Body of pancreas (tissue), 4 donors: ENCODE data around the gene CD180. TPM values are rescaled to one million over a fixed set of nuclear protein-coding genes. Genes with fewer than 3 reads are reported as not detected.

Experiments used
- ATAC-seq: fragments of 150-250 bp; one replicate; pipeline ENCODE4 v1.9.1; 2016
- DNase-seq, 4 donors: peaks; one replicate each; pipeline ENCODE4 v3.0.0-alpha.2; 2019
- H3K27ac ChIP-seq, 4 donors: fragments of 200-600 bp; sonication (generic); 1 replicate in 3 of 4; 2 replicates in 1 of 4; pipeline versions ENCODE4 v1.5.1 to v1.6.1; 2016 to 2019; ENCODE audit warnings: mild to moderate bottlenecking in 1 of 4, mixed read lengths in 1 of 4, moderate library complexity in 1 of 4
- H3K27me3 ChIP-seq, 2 donors: fragments of 200-600 bp; sonication (generic); one replicate each; pipeline ENCODE4 v1.6.0; 2016; ENCODE audit warnings: mild to moderate bottlenecking in 1 of 2
- H3K36me3 ChIP-seq, 2 donors: fragments of 200-600 bp; sonication (generic); replicated peaks in 1 of 2; 2 replicates each; pipeline ENCODE4 v1.5.1; 2016; ENCODE audit warnings: low read depth in 2 of 2; ENCODE audit not compliant: insufficient read depth in 1 of 2
- H3K4me1 ChIP-seq: fragments of 200-600 bp; sonication (generic); one replicate; pipeline ENCODE4 v1.6.0; 2016
- H3K4me3 ChIP-seq, 2 donors: fragments of 200-600 bp; sonication (generic); 1 replicate in 1 of 2; 2 replicates in 1 of 2; pipeline ENCODE4 v1.5.1; 2016 to 2019
- H3K9me3 ChIP-seq, 3 donors: fragments of 200-600 bp; sonication (generic); 1 replicate in 2 of 3; 2 replicates in 1 of 3; pipeline ENCODE4 v1.5.1; 2016
- POLR2A ChIP-seq, 3 donors: fragments of 450-650 bp; IDR thresholded peaks; one replicate each; pipeline ENCODE4 v1.6.1; 2016; ENCODE audit warnings: antibody characterized with exemption in 3 of 3, mild to moderate bottlenecking in 2 of 3
- WGBS, 2 donors: methylation state at CpG; one replicate each; pipeline ENCODE4 v1.1.5; 2017; 5-methylcytosine and 5-hydroxymethylcytosine counted together
- intact Hi-C: fragments of 100-400 bp; cut with DNase I; formaldehyde crosslinking; loops from one replicate; pipeline ENCODE4 v1.15.1; 2023
- total RNA-seq, 2 donors: library from RNA; depleted of rRNA; stranded (reverse); fragments of >200 nt; gene quantifications; one replicate each; pipeline ENCODE4 v1.1.0, GENCODE V29; 2016
- TF ChIP-seq, protein P1 (sequence below), 7 experiments: fragments of 450-650 bp in 4 of 7; fragments of 200-600 bp in 3 of 7; sonication (generic) in 3 of 7; IDR thresholded peaks; one replicate each; pipeline ENCODE4 v1.5.1; 2016 to 2019; ENCODE audit warnings: antibody characterized with exemption in 7 of 7

CD180 gene
- total RNA-seq, 2 donors from 2014 or later, result 0.26 TPM; not detected in 1

- intact Hi-C loops, result loop anchor here (10.0 kb wide), 2 partner anchors 211 to 391 kb away; no protein-coding TSS in a partner anchor
- WGBS, 2 donors, result 66 to 73% methylated on average over 3 of the region's 3 CpGs
- DNase-seq (no peak), ATAC-seq (no peak)
- H3K36me3 ChIP-seq, result no peaks in the 10 kb centered on the region
- H3K9me3 ChIP-seq, result no peaks in the 10 kb centered on the region
- H3K4me3 ChIP-seq, result no peak overlapping the region
- H3K27me3 ChIP-seq, result no peaks in the 10 kb centered on the region
- H3K27ac ChIP-seq, result no peak overlapping the region
- TF ChIP-seq, protein P1, sequence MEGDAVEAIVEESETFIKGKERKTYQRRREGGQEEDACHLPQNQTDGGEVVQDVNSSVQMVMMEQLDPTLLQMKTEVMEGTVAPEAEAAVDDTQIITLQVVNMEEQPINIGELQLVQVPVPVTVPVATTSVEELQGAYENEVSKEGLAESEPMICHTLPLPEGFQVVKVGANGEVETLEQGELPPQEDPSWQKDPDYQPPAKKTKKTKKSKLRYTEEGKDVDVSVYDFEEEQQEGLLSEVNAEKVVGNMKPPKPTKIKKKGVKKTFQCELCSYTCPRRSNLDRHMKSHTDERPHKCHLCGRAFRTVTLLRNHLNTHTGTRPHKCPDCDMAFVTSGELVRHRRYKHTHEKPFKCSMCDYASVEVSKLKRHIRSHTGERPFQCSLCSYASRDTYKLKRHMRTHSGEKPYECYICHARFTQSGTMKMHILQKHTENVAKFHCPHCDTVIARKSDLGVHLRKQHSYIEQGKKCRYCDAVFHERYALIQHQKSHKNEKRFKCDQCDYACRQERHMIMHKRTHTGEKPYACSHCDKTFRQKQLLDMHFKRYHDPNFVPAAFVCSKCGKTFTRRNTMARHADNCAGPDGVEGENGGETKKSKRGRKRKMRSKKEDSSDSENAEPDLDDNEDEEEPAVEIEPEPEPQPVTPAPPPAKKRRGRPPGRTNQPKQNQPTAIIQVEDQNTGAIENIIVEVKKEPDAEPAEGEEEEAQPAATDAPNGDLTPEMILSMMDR (IDR thresholded peaks at IDR 0.05), result no peak
- H3K4me1 ChIP-seq, result peaks cover 4% of the 10 kb centered on the region
Observed at GRCh38 chr5:67205981-67206380, 9.4 kb upstream of the CD180 start.

DNA sequence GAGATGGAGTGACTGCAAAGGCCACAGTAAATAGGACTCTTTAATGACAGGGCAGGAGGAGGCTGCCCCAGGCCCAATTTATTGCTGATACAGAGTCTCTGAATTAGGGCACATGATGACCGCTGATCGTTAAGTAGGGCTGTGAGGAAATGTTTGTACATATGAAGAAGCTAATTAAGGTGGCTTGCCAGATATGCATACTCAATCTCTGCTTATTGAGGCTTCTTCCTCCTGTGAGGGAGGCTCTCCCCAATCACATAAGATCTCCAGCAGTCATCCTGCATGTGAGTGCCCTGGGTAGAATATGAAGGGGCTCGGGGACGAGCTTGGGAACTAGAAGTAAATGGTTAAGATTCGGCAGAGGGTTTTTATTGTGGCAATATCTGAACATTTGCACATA is 8.2 kb upstream of the CD180 start:
- H3K27me3 ChIP-seq, result no peaks in the 10 kb centered on the region
- no peak overlapping the region for H3K27ac ChIP-seq
- no peak for DNase-seq
- no peak for TF ChIP-seq POLR2A (IDR thresholded peaks at IDR 0.05)
- TF ChIP-seq, protein P1 (IDR thresholded peaks at IDR 0.05), result no peak
- H3K4me1 ChIP-seq, result peaks cover 4% of the 10 kb centered on the region
- no peak for ATAC-seq
- no peaks in the 10 kb centered on the region for H3K36me3 ChIP-seq
- 67 to 83% methylated on average over 5 of the region's 5 CpGs for WGBS, 2 donors
- no peaks in the 10 kb centered on the region for H3K9me3 ChIP-seq
- H3K4me3 ChIP-seq, result no peak overlapping the region
- intact Hi-C loops, result loop anchor here (5.0 to 10.0 kb wide), 3 partner anchors 38 to 390 kb away; no protein-coding TSS in a partner anchor

DNA sequence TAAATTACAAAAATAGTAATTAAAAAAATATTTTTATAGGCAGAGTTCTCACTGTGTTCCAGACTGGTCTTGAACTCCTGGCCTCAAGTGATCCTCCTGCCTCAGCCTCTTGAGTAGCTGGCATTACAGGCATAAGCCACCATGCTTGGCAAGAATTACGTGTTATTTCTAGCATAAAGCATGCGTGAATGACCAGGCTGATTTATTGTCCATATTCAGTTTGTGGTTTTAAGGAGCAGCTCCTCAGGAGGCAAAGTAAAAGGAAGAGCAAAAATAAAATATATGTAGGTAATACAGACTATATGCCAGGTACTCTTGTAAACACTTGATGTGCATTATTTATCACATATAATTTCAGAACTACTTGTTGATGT is 7.1 kb upstream of the CD180 start:
- H3K27ac ChIP-seq, result no peak overlapping the region
- H3K4me3 ChIP-seq, result no peak overlapping the region
- H3K9me3 ChIP-seq, result no peaks in the 10 kb centered on the region
- DNase-seq (no peak), ATAC-seq (no peak)
- no peaks in the 10 kb centered on the region for H3K27me3 ChIP-seq
- H3K36me3 ChIP-seq, result no peaks in the 10 kb centered on the region
- TF ChIP-seq, protein P1 (IDR thresholded peaks at IDR 0.05), result no peak
- no peak for TF ChIP-seq POLR2A (IDR thresholded peaks at IDR 0.05)
- H3K4me1 ChIP-seq, result no peaks in the 10 kb centered on the region
- WGBS, 2 donors, result 66 to 80% methylated on average over 2 of the region's 2 CpGs
- intact Hi-C loops, result loop anchor here (5.0 to 10.0 kb wide), 3 partner anchors 36 to 389 kb away; no protein-coding TSS in a partner anchor

DNA sequence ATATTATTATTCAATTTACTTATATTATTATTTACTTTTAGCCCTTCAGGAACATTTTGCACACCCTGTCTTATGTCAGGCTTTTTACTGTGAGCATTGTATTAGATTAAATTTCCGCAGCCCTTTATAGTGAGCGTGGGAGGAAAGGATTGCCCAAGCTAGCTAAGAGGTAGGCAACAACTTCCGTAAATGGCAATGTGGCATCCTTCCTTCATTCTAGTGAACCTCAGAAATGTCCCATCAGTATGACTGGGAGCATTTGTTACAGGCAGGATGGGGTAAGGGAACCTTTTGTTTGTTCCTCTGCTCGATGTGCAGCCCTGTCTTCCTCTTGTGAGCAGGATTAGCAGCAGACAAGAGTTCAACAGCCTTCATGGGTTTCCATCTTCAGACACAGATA is 6.2 kb upstream of the CD180 start:
- DNase-seq (peak in 1 of 4 donors; percentile 40), ATAC-seq (no peak)
- no peaks in the 10 kb centered on the region for H3K4me1 ChIP-seq
- H3K27me3 ChIP-seq, result no peaks in the 10 kb centered on the region
- H3K9me3 ChIP-seq, result no peaks in the 10 kb centered on the region
- intact Hi-C loops, result loop anchor here (5.0 to 10.0 kb wide), 3 partner anchors 36 to 388 kb away; no protein-coding TSS in a partner anchor
- no peak overlapping the region for H3K27ac ChIP-seq
- TF ChIP-seq, protein P1 (IDR thresholded peaks at IDR 0.05), result no peak
- TF ChIP-seq POLR2A (IDR thresholded peaks at IDR 0.05), result no peak
- no peak overlapping the region for H3K4me3 ChIP-seq
- 78 to 79% methylated on average over 4 of the region's 4 CpGs for WGBS, 2 donors
- no peaks in the 10 kb centered on the region for H3K36me3 ChIP-seq

DNA sequence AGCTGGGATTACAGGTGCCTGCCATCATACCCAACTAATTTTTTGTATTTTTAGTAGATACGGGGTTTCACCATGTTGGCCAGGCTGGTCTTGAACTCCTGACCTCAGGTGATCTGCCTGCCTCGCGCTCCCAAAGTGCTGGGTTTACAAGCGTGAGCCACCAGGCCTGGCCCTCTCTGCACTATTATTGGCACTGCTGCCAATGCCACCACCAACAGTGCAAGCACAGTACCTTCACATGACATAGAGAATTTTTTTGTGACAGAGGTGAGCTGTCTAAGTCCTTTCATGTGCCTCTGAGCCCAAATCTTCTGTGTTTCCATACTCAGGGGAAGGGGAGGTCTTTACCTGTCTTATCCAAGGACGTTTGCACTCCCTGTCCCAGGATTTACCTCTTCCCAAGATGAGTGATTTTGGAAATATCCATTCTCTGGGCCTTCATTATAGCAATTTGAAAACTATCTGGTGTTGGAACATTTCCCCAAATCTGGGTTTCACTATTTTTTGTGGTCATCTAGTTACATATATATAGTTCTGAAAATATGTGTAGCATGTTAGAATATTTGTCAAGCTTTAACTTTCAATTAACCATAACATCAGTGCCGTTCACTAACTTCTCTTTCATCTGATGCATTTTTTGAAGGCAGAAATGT is 5.4 kb upstream of the CD180 start:
- no peak for DNase-seq
- TF ChIP-seq, protein P1 (IDR thresholded peaks at IDR 0.05), result no peak
- TF ChIP-seq POLR2A (IDR thresholded peaks at IDR 0.05), result no peak
- no peak for ATAC-seq
- intact Hi-C loops, result loop anchor here (5.0 to 10.0 kb wide), 3 partner anchors 35 to 387 kb away; no protein-coding TSS in a partner anchor
- Histone ChIP-seq H3K9me3 (no peaks in the 10 kb centered on the region), H3K36me3 (no peaks in the 10 kb centered on the region), H3K4me3 (no peak overlapping the region), H3K4me1 (no peaks in the 10 kb centered on the region), H3K27me3 (no peaks in the 10 kb centered on the region), H3K27ac (no peak overlapping the region)
- 79 to 91% methylated on average over 6 of the region's 6 CpGs for WGBS, 2 donors
